ENCODE results near the gene SYTL3. TPM values are rescaled to one million over a fixed set of nuclear protein-coding genes. Genes with fewer than 3 reads are reported as not detected.
A peak's percentile ranks its signal among the peaks of the same experiment; 100 is the strongest.

SYTL3 gene
- total and polyA plus RNA-seq, 10 of the 15 experiments (the other 5 are each of a cell fraction or from before 2014, with no cell fraction given) = 3.3 to 12.1 (median 6.9) TPM

GRCh38 chr6:158772851-158773371 lies 123.1 kb downstream of the SYTL3 start:
- H3K9ac ChIP-seq (ENCODE audit: control insufficient read depth, insufficient read depth, low read length) = no peak overlapping the region
- no peaks in the 10 kb centered on the region; the same call in 1 of the 2 replicates for H4K20me1 ChIP-seq (ENCODE audit: control insufficient read depth, insufficient read depth)

GRCh38 chr6:158773581-158774449 lies 124.0 kb downstream of the SYTL3 start:
- H3K36me3 ChIP-seq (ENCODE audit: control insufficient read depth in 2 of 2, insufficient read depth in 2 of 2, low read length in 1 of 2) = peaks cover 65 to 71% of the 10 kb centered on the region in 2 experiments
- no peak overlapping the region for H3K4me3 ChIP-seq
- no peak overlapping the region for H3K9ac ChIP-seq (ENCODE audit: control insufficient read depth, insufficient read depth, low read length)
- 92% methylated on average over 20 of the region's 21 CpGs for WGBS (ENCODE audit: insufficient coverage, insufficient replicate concordance, low lambda C conversion rate, missing lambda C conversion rate)
- no peak overlapping the region for H3K4me2 ChIP-seq (ENCODE audit: control insufficient read depth, insufficient read depth)
- no peaks in the 10 kb centered on the region; the same call in 1 of the 2 replicates for H4K20me1 ChIP-seq (ENCODE audit: control insufficient read depth, insufficient read depth)
- FAIRE-seq = no peak
- POLR2A ChIA-PET = interaction anchor here (0.5 kb wide), 1 partner anchor 218 kb away, joined by 3 read pairs; no protein-coding TSS in a partner anchor
- no peaks in the 10 kb centered on the region for H3K4me1 ChIP-seq (ENCODE audit: control insufficient read depth, insufficient read depth, low read length)
- no peak overlapping the region for H2AFZ ChIP-seq (ENCODE audit: control insufficient read depth, low read depth, low read length)
- no peak overlapping the region for H3K27ac ChIP-seq (ENCODE audit: control insufficient read depth, insufficient read depth)
- CTCF ChIA-PET = interaction anchor here (1.1 kb wide), 1 partner anchor 70 kb away, joined by 3 read pairs; no protein-coding TSS in a partner anchor
- TF ChIP-seq POLR2A (IDR thresholded peaks at IDR 0.05; ENCODE audit: low read depth, low read length) (peak; percentile 42; the same call in 1 of the 2 replicates), SP1 (IDR thresholded peaks at IDR 0.05; ENCODE audit: low read depth, low read length) (no peak), SRF (IDR thresholded peaks at IDR 0.05; ENCODE audit: low read depth in 2 of 2, low read length in 2 of 2) (no peak)
- no TSS peak for BruUV-seq (replicated peaks)
- intact Hi-C loops (cut with micrococcal nuclease; ENCODE audit: unreplicated experiment) (no loop called here), in situ Hi-C loops (cut with MboI) (no loop called here)
- no peaks in the 10 kb centered on the region; the same call in 1 of the 2 replicates for H3K79me2 ChIP-seq (ENCODE audit: control insufficient read depth, insufficient read depth, low read length)
- SMC1A ChIA-PET (ENCODE audit: uncharacterized antibody, unreplicated experiment) = interaction anchor here (1.0 to 1.6 kb wide), 3 partner anchors 9 to 199 kb away, joined by 3 read pairs; no protein-coding TSS in a partner anchor
- ATAC-seq = no peak
- DNase-seq (ENCODE audit: low read depth, low spot score) = no peak
- RAD21 ChIA-PET (ENCODE audit: unreplicated experiment) = no interaction called here
- no peaks in the 10 kb centered on the region for H3K9me3 ChIP-seq (replicated peaks; ENCODE audit: control insufficient read depth, insufficient read depth, low read length)
- no peaks in the 10 kb centered on the region for H3K27me3 ChIP-seq (replicated peaks in 1 of 2; ENCODE audit: control insufficient read depth in 2 of 2, insufficient read depth in 2 of 2, low read length in 1 of 2)

More at GRCh38 chr6:158772851-158773371, 123.1 kb downstream of the SYTL3 start:
- ATAC-seq (no peak), DNase-seq (ENCODE audit: low read depth, low spot score) (no peak), FAIRE-seq (no peak)
- Histone ChIP-seq H3K4me2 (ENCODE audit: control insufficient read depth, insufficient read depth) (no peak overlapping the region), H2AFZ (ENCODE audit: control insufficient read depth, low read depth, low read length) (no peak overlapping the region), H3K27ac (ENCODE audit: control insufficient read depth, insufficient read depth) (no peak overlapping the region), H3K4me1 (ENCODE audit: control insufficient read depth, insufficient read depth, low read length) (no peaks in the 10 kb centered on the region), H3K4me3 (no peak overlapping the region), H3K79me2 (ENCODE audit: control insufficient read depth, insufficient read depth, low read length) (no peaks in the 10 kb centered on the region; the same call in 1 of the 2 replicates), H3K9me3 (replicated peaks; ENCODE audit: control insufficient read depth, insufficient read depth, low read length) (no peaks in the 10 kb centered on the region), H3K27me3 (replicated peaks in 1 of 2; ENCODE audit: control insufficient read depth in 2 of 2, insufficient read depth in 2 of 2, low read length in 1 of 2) (no peaks in the 10 kb centered on the region), H3K36me3 (ENCODE audit: control insufficient read depth in 2 of 2, insufficient read depth in 2 of 2, low read length in 1 of 2) (peaks cover 71 to 76% of the 10 kb centered on the region in 2 experiments)
- in situ Hi-C loops (cut with MboI) = no loop called here
- ChIA-PET RAD21 (ENCODE audit: unreplicated experiment) (no interaction called here), CTCF (interaction anchor here (1.1 kb wide), 1 partner anchor 69 kb away, joined by 3 read pairs; no protein-coding TSS in a partner anchor), POLR2A (no interaction called here), SMC1A (ENCODE audit: uncharacterized antibody, unreplicated experiment) (interaction anchor here (0.7 kb wide), 1 partner anchor 199 kb away, joined by 3 read pairs; no protein-coding TSS in a partner anchor)
- no peak for TF ChIP-seq EGR1 (IDR thresholded peaks at IDR 0.05; ENCODE audit: borderline replicate concordance in 1 of 2, low read depth in 2 of 2, low read length in 2 of 2)
- no peak for TF ChIP-seq YBX1 (IDR thresholded peaks at IDR 0.05)
- no TSS peak for BruUV-seq (replicated peaks)
- WGBS (ENCODE audit: insufficient coverage, insufficient replicate concordance, low lambda C conversion rate, missing lambda C conversion rate) = 87% methylated on average over 6 of the region's 6 CpGs
- intact Hi-C loops (cut with micrococcal nuclease; ENCODE audit: unreplicated experiment) = no loop called here

Measured in GM12878 (cell line).